SK-N-SH treated with all-trans-retinoic acid at 6 μM for 48 hours (cell line): Measurements from ENCODE around the gene PHC1.

ENCODE experiments used
- BACH2 ChIP-seq: fragments of 250-450 bp; sonication (Bioruptor Pico); IDR thresholded peaks from 2 replicates; pipeline ENCODE4 v1.9.0; 2021; ENCODE audit warnings: mild to moderate bottlenecking, borderline replicate concordance
- PATZ1 ChIP-seq: fragments of 250-450 bp; sonication (Bioruptor Pico); IDR thresholded peaks from 2 replicates; pipeline ENCODE4 v1.8.0; 2020; ENCODE audit warnings: mild to moderate bottlenecking, moderate library complexity, borderline replicate concordance
- PPARA ChIP-seq: fragments of 250-450 bp; sonication (Bioruptor Pico); IDR thresholded peaks from 2 replicates; pipeline ENCODE4 v1.5.0; 2020; ENCODE audit warnings: mild to moderate bottlenecking, borderline replicate concordance
- TOX ChIP-seq: fragments of 250-450 bp; sonication (Bioruptor Pico); IDR thresholded peaks from 2 replicates; pipeline ENCODE4 v1.8.0; 2021; ENCODE audit warnings: mild to moderate bottlenecking, moderate library complexity, borderline replicate concordance
- ZFP3 ChIP-seq: fragments of 250-450 bp; sonication (Bioruptor Pico); IDR thresholded peaks from 2 replicates; pipeline ENCODE4 v1.5.0; 2020; ENCODE audit warnings: mild to moderate bottlenecking, moderate library complexity
- ZNF565 ChIP-seq: fragments of 450-650 bp; formaldehyde crosslinking; conservative IDR thresholded peaks from 2 replicates; pipeline ENCODE4 v1.5.0; 2020; ENCODE audit warnings: low read depth, mild to moderate bottlenecking, moderate library complexity
- ZNF70 ChIP-seq: fragments of 450-650 bp; formaldehyde crosslinking; IDR thresholded peaks from 2 replicates; pipeline ENCODE4 v1.5.0; 2020; ENCODE audit warnings: mild to moderate bottlenecking, moderate library complexity
- ZNF8 ChIP-seq: fragments of 450-650 bp; formaldehyde crosslinking; IDR thresholded peaks from 2 replicates; pipeline ENCODE4 v1.5.0; 2020; ENCODE audit warnings: mild to moderate bottlenecking, moderate library complexity

The PHC1 gene

GRCh38 chr12:8989413-8989812 lies 75.1 kb downstream of the PHC1 start, which contains the start of gene KLRG1 (continued):
- TF ChIP-seq PATZ1 (CRISPR knock-in tag) (no peak), ZNF565 (CRISPR knock-in tag) (no peak), PPARA (no peak), ZFP3 (CRISPR knock-in tag) (no peak), TOX (CRISPR knock-in tag) (no peak), BACH2 (CRISPR knock-in tag) (no peak), ZNF70 (no peak), ZNF8 (no peak)
